GM12872 (cell line): ENCODE data around the gene IKBKG.

Source experiments
- TF ChIP-seq, protein P1 (sequence below): IDR thresholded peaks from 3 replicates; pipeline ENCODE4 v1.5.1; 2011; ENCODE audit warnings: low read depth, mild to moderate bottlenecking, low read length, moderate library complexity; ENCODE audit not compliant: insufficient read depth

Gene IKBKG, protein sequence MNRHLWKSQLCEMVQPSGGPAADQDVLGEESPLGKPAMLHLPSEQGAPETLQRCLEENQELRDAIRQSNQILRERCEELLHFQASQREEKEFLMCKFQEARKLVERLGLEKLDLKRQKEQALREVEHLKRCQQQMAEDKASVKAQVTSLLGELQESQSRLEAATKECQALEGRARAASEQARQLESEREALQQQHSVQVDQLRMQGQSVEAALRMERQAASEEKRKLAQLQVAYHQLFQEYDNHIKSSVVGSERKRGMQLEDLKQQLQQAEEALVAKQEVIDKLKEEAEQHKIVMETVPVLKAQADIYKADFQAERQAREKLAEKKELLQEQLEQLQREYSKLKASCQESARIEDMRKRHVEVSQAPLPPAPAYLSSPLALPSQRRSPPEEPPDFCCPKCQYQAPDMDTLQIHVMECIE

DNA sequence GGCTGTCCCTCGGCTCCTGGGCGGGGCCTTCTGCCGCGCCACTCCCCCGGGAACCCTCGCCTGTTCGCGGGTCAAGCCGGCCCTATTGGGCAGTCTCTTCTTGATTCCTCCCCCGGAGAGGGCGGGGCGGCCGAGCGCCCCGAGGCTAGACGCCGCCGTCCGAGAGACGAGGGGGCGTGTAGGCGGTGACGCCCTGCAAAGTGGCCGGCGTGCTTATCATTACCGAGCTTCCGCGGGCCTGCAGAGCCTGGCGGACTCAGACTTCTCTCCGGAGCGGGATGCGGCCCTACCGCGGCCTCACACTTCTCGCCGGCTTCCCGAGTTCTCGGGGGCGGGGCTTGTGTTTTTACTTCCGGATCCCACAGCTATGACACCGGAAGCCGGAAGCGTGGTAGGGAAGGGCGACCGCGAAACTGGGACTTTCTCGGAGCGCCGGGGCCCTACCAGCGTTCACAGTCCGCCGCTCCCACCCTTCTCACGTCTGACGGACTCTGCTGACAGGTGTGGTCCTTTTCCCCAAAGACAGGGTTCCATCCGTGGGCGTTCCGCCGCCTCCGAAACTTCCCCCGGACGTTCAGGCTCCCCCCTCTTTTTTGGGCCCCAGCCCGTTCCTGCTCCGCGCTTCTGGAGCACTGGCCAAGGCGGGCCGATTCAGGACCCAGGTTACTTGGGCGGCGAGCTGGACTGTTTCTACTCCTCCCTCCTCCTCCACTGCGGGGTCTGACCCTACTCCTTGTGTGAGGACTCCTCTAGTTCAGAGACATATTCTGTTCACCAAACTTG is at the start of gene IKBKG:
IKBKG (plus strand) TSS at position 376 of the 783 bp plus-strand sequence. CDS start 4,383 bp downstream, outside the sequence.
- TF ChIP-seq, protein P1, sequence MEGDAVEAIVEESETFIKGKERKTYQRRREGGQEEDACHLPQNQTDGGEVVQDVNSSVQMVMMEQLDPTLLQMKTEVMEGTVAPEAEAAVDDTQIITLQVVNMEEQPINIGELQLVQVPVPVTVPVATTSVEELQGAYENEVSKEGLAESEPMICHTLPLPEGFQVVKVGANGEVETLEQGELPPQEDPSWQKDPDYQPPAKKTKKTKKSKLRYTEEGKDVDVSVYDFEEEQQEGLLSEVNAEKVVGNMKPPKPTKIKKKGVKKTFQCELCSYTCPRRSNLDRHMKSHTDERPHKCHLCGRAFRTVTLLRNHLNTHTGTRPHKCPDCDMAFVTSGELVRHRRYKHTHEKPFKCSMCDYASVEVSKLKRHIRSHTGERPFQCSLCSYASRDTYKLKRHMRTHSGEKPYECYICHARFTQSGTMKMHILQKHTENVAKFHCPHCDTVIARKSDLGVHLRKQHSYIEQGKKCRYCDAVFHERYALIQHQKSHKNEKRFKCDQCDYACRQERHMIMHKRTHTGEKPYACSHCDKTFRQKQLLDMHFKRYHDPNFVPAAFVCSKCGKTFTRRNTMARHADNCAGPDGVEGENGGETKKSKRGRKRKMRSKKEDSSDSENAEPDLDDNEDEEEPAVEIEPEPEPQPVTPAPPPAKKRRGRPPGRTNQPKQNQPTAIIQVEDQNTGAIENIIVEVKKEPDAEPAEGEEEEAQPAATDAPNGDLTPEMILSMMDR = no peak

DNA sequence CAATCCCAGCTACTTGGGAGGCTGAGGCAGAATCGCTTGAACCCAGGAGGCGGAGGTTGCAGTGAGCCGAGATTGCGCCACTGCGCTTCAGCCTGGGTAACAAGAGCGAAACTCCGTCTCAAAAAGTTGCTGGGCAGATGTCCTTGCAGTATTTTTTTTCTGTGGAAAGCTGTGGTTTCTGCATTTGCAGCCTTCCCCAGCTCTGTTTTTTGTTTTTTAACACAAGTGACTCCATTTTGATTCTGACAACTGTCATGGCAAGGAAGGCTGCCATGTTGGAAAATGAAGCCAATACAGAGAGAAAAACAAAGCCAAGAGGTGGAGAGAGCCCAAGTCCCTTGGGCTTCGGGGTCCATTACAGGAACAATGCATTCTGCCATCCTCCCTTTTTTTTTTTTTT is 45.3 kb upstream of the IKBKG start:
- TF ChIP-seq, protein P1 = no peak

DNA sequence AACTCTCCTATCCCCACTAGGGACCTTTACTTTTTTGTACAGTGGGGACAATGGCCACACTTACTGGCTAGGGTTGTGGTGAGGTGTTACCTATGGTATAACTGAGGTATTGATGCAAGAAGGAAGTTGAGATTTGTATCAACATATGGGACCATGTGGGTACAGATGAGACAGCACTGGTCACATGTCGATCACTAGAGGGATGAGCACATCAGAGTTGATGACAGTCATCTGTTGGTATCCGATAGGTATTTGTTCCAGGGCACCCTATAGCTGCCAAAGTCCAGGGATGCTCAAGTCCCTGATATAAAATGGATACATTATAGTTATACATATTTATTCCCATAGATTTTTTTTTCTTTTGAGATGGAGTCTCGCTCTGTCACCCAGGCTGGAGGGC is 44.4 kb upstream of the IKBKG start:
- TF ChIP-seq, protein P1 = no peak

DNA sequence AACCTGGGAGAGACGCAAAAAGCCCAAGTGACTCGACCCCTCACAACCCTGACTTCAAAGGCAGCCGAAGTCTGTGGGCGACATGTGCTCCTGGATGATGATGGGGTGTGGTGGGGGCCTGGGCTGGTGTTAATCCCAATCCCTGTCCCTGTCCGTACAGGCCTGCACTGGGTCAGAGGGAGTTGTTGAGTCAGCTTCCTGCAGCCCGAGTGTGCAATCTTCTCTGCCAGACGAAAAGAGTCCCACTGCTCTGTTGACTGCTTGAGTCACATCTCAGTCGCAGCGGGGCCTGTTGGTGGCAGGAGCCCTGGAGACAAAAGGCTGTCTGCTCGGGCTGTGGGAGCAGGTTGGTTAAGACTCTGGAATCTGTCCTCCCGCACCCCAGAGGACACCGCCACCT is 41.7 kb upstream of the IKBKG start:
- TF ChIP-seq, protein P1 = no peak

DNA sequence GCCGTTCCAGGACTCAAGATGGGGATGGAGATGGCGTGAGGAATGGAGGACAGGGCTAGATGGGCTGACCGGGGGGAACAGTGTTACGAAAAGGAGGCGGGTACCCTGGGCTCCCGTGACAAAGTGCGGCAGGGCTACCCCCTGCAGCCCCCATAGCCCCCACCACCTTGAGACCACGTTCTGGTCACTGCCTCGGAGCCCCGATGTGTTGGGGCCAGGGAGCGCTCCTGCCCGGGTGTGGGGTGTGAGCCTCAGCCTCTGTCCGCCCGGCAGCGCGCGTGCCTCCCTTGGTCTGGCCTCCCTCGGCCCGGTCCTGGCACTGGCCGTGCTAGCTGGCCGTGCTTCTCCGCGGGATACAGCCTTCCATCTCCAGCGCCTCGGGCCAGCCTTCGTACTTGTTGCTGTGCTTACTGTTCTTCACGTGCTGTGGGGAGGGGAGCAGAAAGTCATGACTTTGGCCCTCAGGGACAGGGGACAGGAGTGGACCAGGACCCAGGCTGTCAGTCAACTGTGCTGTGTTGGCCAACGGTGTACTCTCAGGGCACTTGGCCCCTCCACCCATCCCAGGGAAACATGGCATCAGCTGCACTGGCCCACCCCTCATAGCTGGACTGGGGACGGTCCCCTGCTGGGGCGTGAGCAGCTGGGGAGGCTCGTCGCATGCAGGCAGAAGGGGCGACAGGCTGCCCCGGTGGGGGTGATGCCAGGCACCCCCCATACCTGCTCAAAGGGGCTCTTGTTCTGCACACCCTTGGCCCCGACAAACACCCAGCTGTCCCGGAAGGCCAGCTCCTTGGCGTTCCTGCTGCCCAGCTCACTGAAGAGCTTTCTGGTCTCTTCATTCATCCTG is 40.7 kb upstream of the IKBKG start:
- TF ChIP-seq, protein P1 = no peak

DNA sequence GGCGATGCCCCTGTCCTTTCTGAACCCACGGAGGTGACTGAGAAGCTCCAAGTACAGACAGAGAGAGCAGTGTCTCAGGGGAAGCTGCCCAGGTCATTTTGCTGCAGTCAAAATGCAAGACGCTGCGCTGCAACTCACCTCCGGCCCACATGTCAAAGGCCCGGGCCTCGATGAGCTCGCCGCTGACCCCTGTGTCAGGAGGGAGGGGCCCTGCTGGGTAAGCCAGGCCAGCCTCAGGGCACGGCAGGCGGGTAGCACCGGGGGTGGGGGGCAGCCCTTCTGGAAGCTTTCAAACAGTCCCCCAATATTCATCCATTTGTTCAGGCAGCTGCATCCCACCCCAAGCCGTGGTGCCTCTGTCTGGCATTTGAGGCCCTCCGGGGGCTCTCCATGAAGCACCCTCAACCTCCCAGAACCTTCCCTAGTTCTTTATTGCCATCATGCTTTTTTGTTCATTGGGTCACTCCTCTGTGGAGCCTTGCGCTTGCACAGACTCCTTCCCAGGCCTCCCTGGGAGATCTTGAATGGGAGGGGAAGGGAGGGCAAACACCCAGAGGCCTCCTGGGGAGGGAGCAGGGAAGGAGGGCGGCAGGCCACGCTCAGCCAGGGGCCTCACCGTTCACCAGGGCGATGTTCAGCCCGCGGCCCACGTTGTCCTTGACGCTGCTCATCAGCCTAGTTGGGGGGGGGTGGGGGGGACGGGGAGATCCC is 39.6 kb upstream of the IKBKG start:
- TF ChIP-seq, protein P1 = no peak
